Measurements from ENCODE around the gene AQP10.

- TF ChIP-seq CTCF (IDR thresholded peaks at IDR 0.05): no peak
- TF ChIP-seq EP300 (IDR thresholded peaks at IDR 0.05; ENCODE audit: borderline replicate concordance in 1 of 2, low read depth in 1 of 2, low read length in 1 of 2): no peak
- TF ChIP-seq NFIC (IDR thresholded peaks at IDR 0.05; ENCODE audit: borderline replicate concordance): no peak
- no peak for TF ChIP-seq POLR2AphosphoS5 (IDR thresholded peaks at IDR 0.05; ENCODE audit: low read depth, low read length)
- no peak for TF ChIP-seq SIN3A (IDR thresholded peaks at IDR 0.05; ENCODE audit: borderline replicate concordance, low read depth, low read length)
- TF ChIP-seq USF2 (IDR thresholded peaks at IDR 0.05; ENCODE audit: borderline replicate concordance, low read depth, low read length): no peak
- no peak for TF ChIP-seq ZBTB33 (IDR thresholded peaks at IDR 0.05; ENCODE audit: borderline replicate concordance, low read depth)
- TF ChIP-seq EZH2phosphoT487 (IDR thresholded peaks at IDR 0.05; ENCODE audit: borderline replicate concordance, low read depth): no peak
- no peak for TF ChIP-seq USF1 (IDR thresholded peaks at IDR 0.05; ENCODE audit: borderline replicate concordance, low read depth)
These were observed 27.1 kb downstream of the AQP10 start for GRCh38 chr1:154347961-154348360.
